DOHH2 (cell line): Measurements from ENCODE around the gene RPUSD3.

Source experiments
- EZH2phosphoT487 ChIP-seq: fragments of 200-600 bp; sonication (generic); IDR thresholded peaks from 2 replicates; pipeline ENCODE4 v1.6.1; 2017; ENCODE audit warnings: borderline replicate concordance, mild to moderate bottlenecking, antibody characterized with exemption, low read length, moderate library complexity, mixed read lengths
- TF ChIP-seq, protein P1 (sequence below): fragments of 200-600 bp; sonication (generic); IDR thresholded peaks from one replicate; pipeline ENCODE4 v1.5.1; 2014; ENCODE audit warnings: antibody characterized with exemption, mild to moderate bottlenecking, low read depth, low read length; ENCODE audit not compliant: poor library complexity, severe bottlenecking

- TF ChIP-seq, protein P1, sequence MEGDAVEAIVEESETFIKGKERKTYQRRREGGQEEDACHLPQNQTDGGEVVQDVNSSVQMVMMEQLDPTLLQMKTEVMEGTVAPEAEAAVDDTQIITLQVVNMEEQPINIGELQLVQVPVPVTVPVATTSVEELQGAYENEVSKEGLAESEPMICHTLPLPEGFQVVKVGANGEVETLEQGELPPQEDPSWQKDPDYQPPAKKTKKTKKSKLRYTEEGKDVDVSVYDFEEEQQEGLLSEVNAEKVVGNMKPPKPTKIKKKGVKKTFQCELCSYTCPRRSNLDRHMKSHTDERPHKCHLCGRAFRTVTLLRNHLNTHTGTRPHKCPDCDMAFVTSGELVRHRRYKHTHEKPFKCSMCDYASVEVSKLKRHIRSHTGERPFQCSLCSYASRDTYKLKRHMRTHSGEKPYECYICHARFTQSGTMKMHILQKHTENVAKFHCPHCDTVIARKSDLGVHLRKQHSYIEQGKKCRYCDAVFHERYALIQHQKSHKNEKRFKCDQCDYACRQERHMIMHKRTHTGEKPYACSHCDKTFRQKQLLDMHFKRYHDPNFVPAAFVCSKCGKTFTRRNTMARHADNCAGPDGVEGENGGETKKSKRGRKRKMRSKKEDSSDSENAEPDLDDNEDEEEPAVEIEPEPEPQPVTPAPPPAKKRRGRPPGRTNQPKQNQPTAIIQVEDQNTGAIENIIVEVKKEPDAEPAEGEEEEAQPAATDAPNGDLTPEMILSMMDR: no peak
- TF ChIP-seq EZH2phosphoT487: no peak
Observed at GRCh38 chr3:9833078-9833477, 10.7 kb downstream of the RPUSD3 start.
